Right ventricle myocardium superior (tissue), 1 donor: ENCODE data around the gene DDX10. TPM values are rescaled to one million over a fixed set of nuclear protein-coding genes. Genes with fewer than 3 reads are reported as not detected.
"Not testable (repeated sequence)": the region's sequence is repeated elsewhere in the genome, so short reads cannot be mapped to it uniquely, and the experiment has no call there.

ENCODE experiments used
- ATAC-seq: fragments of 200-7000 bp; cut with Tn5 transposase; one replicate; pipeline ENCODE4 v1.9.1; 2020; ENCODE audit warnings: mild to moderate bottlenecking; ENCODE audit not compliant: poor library complexity
- DNase-seq: peaks from one replicate; pipeline ENCODE4 v3.0.0-alpha.2; 2020
- intact Hi-C: fragments of 100-400 bp; cut with DNase I; formaldehyde crosslinking; loops from one replicate; pipeline ENCODE4 v1.11.2; 2022
- long read RNA-seq: library from polyadenylated mRNA; unstranded; transcript quantifications from one replicate; pipeline ENCODE4 v2.0.0, GENCODE V29; 2021
- total RNA-seq: library from RNA; stranded (reverse); fragmentation: NEBNext Ultra II Directional; extraction: Animal tissue kit (Norgen Biotek cat#: 25700); gene quantifications from one replicate; pipeline ENCODE4 v1.2.1, GENCODE V29; 2021
- donor health status: DM: no; HTN: yes; CAD: no; lungs with severe emphysema.

DDX10 gene
- 10.2 TPM for total RNA-seq
- long read RNA-seq, full-length matches to known transcripts = 29 of 30 reads
- long read RNA-seq, partial matches to known transcripts = 0 of 30 reads
- long read RNA-seq, other reads (novel, unspliced or antisense) = 1 of 30 reads

- DNase-seq (peak; percentile 98), ATAC-seq (peak; percentile 99)
- intact Hi-C loops = no loop called here
These were observed at the start of gene DDX10 for GRCh38 chr11:108664730-108665525. TSS of gene DDX10 (plus strand) at chr11:108665069. CDS start at chr11:108665154, 85 bp downstream.

GRCh38 chr11:108616549-108616948, 48.3 kb upstream of the DDX10 start:
- ATAC-seq (no peak), DNase-seq (no peak)
- intact Hi-C loops = no loop called here

- intact Hi-C loops = no loop called here
- DNase-seq = no peak
- ATAC-seq = no peak
These were observed 47.8 kb upstream of the DDX10 start for GRCh38 chr11:108617055-108617454.

- intact Hi-C loops = no loop called here
- ATAC-seq (no peak), DNase-seq (no peak)
These were observed 46.3 kb upstream of the DDX10 start for GRCh38 chr11:108618529-108618928.

GRCh38 chr11:108620958-108621772, 43.7 kb upstream of the DDX10 start:
- no peak for ATAC-seq
- intact Hi-C loops = no loop called here
- no peak for DNase-seq

- DNase-seq = no peak
- intact Hi-C loops = no loop called here
- no peak for ATAC-seq
These were observed 42.5 kb upstream of the DDX10 start for GRCh38 chr11:108622341-108622740.

GRCh38 chr11:108624196-108624925, 40.5 kb upstream of the DDX10 start:
- no peak for DNase-seq
- intact Hi-C loops = no loop called here
- no peak for ATAC-seq

- intact Hi-C loops = no loop called here
- no peak for DNase-seq
- no peak for ATAC-seq
These were observed 36.5 kb upstream of the DDX10 start for GRCh38 chr11:108628326-108628725.

GRCh38 chr11:108628812-108629211, 36.1 kb upstream of the DDX10 start:
- ATAC-seq = no peak
- intact Hi-C loops = no loop called here
- no peak for DNase-seq

GRCh38 chr11:108629274-108629673, 35.6 kb upstream of the DDX10 start:
- no peak for DNase-seq
- intact Hi-C loops = no loop called here
- no peak for ATAC-seq

GRCh38 chr11:108632041-108632704, 32.7 kb upstream of the DDX10 start:
- no peak for ATAC-seq
- intact Hi-C loops = no loop called here
- DNase-seq = no peak

- DNase-seq (no peak), ATAC-seq (no peak)
- intact Hi-C loops = no loop called here
These were observed 29.8 kb upstream of the DDX10 start for GRCh38 chr11:108635106-108635505.

- intact Hi-C loops = no loop called here
- DNase-seq (no peak), ATAC-seq (no peak)
These were observed 28.6 kb upstream of the DDX10 start for GRCh38 chr11:108636222-108636621.

- intact Hi-C loops = no loop called here
- DNase-seq = no peak
These were observed 25.7 kb upstream of the DDX10 start for GRCh38 chr11:108639146-108639545.

GRCh38 chr11:108641752-108642151, 23.1 kb upstream of the DDX10 start:
- DNase-seq, intact Hi-C loops, ATAC-seq: not testable (repeated sequence)

More at GRCh38 chr11:108639146-108639545, 25.7 kb upstream of the DDX10 start:
- ATAC-seq = no peak

- intact Hi-C loops = no loop called here
- DNase-seq = no peak
- no peak for ATAC-seq
These were observed 20.9 kb upstream of the DDX10 start for GRCh38 chr11:108643974-108644373.

- no peak for ATAC-seq
- intact Hi-C loops = loop anchor here (5.0 kb wide), 1 partner anchor 229 kb away; no protein-coding TSS in a partner anchor
- DNase-seq = no peak
These were observed 18.9 kb upstream of the DDX10 start for GRCh38 chr11:108645970-108646369.

- DNase-seq (no peak), ATAC-seq (no peak)
- intact Hi-C loops = loop anchor here (5.0 kb wide), 1 partner anchor 230 kb away; no protein-coding TSS in a partner anchor
These were observed 17.5 kb upstream of the DDX10 start for GRCh38 chr11:108647387-108647700.
